Measurements from ENCODE around the gene ZSCAN21.

Gene ZSCAN21

DNA sequence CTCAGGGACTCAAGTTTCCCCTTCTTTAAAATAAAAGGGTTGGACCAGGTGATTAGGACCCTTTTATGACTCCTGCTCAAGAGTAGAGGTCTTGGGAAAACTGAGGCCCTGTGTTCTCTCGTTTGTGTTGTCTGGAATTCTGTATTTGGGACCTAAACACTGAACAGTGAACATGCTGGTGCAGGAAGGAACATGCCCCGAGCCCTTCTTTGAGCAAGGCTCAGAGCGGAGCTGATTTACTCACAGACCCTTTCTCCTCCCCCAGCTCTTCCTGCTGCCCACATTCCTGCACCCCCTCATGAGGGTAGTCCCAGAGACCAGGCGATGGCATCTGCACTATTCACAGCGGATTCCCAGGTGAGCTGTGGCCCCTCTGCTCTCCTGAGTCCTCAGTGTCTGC lies 20.0 kb upstream of the ZSCAN21 start:
- no peak overlapping the region for H3K4me3 ChIP-seq (ENCODE audit: control insufficient read depth, low read depth, low read length)
- TF ChIP-seq, protein P1, sequence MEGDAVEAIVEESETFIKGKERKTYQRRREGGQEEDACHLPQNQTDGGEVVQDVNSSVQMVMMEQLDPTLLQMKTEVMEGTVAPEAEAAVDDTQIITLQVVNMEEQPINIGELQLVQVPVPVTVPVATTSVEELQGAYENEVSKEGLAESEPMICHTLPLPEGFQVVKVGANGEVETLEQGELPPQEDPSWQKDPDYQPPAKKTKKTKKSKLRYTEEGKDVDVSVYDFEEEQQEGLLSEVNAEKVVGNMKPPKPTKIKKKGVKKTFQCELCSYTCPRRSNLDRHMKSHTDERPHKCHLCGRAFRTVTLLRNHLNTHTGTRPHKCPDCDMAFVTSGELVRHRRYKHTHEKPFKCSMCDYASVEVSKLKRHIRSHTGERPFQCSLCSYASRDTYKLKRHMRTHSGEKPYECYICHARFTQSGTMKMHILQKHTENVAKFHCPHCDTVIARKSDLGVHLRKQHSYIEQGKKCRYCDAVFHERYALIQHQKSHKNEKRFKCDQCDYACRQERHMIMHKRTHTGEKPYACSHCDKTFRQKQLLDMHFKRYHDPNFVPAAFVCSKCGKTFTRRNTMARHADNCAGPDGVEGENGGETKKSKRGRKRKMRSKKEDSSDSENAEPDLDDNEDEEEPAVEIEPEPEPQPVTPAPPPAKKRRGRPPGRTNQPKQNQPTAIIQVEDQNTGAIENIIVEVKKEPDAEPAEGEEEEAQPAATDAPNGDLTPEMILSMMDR (IDR thresholded peaks at IDR 0.05; ENCODE audit: control insufficient read depth, insufficient read depth, low read depth, low read length, missing control alignments) = no peak
- DNase-seq (ENCODE audit: low read depth) = no peak

- H3K4me3 ChIP-seq (ENCODE audit: control insufficient read depth, low read depth, low read length) = no peak overlapping the region
- TF ChIP-seq, protein P1 (IDR thresholded peaks at IDR 0.05; ENCODE audit: control insufficient read depth, insufficient read depth, low read depth, low read length, missing control alignments) = no peak
- DNase-seq (ENCODE audit: low read depth) = no peak
These were observed 16.0 kb upstream of the ZSCAN21 start for GRCh38 chr7:100033526-100033925.

DNA sequence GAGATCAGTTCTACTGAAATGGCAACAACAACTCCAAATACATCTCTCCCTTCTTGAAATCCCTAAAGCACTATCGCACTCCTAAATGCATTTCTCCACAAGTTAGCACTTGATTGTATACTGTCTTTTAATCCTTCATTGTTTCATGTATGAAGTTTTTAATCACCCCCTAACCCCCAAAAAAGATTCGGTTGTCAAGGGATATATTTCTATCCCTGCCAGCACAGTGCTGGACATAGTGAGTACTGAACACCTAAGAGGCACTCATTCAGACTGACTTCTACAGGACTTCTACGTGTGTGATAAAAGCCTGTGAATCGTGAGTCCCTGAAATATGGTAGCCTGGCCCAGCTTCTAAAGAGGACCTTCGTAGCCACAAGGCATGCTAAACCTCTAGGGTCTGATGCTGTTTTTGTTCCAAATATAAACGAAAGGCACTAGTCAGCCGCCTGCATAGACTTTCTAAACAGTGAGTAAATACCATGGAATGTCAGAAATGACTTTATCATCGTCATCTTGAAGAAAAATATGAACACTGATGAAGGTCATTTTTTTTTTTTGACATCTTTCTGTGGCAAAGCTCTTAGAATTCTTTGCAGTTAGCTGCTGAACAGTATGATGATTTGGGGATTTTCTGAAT lies 14.6 kb upstream of the ZSCAN21 start:
- DNase-seq (ENCODE audit: low read depth) = peak; percentile 73
- TF ChIP-seq, protein P1 (IDR thresholded peaks at IDR 0.05; ENCODE audit: control insufficient read depth, insufficient read depth, low read depth, low read length, missing control alignments) = no peak
- H3K4me3 ChIP-seq (ENCODE audit: control insufficient read depth, low read depth, low read length) = no peak overlapping the region

DNA sequence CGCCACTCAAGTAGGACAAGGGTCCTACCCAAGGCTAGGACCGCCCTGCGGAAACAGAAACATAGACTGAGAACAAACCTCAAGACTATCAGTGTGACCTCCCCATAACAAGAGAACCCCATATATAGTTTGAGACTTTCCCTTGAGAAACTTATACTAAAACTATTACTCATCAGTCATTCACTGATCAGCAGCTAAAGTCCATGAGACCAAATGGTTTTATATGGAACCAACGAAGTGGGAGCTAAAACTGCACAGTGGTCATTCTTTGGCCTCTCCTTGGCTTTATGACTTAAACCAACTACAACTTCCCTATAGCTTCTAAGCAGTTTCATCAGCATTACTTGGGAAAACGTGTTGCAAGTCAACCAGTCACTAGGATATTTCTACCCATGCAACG lies 13.7 kb upstream of the ZSCAN21 start:
- no peak overlapping the region for H3K4me3 ChIP-seq (ENCODE audit: control insufficient read depth, low read depth, low read length)
- TF ChIP-seq, protein P1 (IDR thresholded peaks at IDR 0.05; ENCODE audit: control insufficient read depth, insufficient read depth, low read depth, low read length, missing control alignments) = no peak
- no peak for DNase-seq (ENCODE audit: low read depth)

GRCh38 chr7:100038326-100038725 lies 11.2 kb upstream of the ZSCAN21 start:
- no peak overlapping the region for H3K4me3 ChIP-seq (ENCODE audit: control insufficient read depth, low read depth, low read length)
- no peak for DNase-seq (ENCODE audit: low read depth)
- TF ChIP-seq, protein P1 (IDR thresholded peaks at IDR 0.05; ENCODE audit: control insufficient read depth, insufficient read depth, low read depth, low read length, missing control alignments) = no peak

DNA sequence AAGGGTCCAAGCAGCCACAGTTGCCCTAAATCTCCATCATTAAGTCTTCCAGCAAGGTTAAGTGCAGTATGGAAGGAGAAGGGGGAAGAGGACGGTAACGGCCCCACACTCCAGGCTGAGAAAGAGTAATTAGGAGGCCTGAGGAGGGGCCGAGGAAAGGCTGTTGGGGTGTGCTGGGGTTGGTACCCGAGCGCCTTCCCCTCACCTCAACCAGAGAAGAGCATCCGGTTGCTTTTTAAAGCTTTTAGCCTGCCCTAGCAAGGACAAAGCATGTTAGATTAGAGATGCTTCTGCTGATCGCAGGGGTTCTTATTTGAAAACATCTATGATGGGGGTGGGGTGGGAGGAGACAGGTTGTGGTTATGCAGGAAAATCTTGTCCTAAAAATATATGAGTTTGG lies 9.0 kb upstream of the ZSCAN21 start:
- TF ChIP-seq, protein P1 (IDR thresholded peaks at IDR 0.05; ENCODE audit: control insufficient read depth, insufficient read depth, low read depth, low read length, missing control alignments) = no peak
- H3K4me3 ChIP-seq (ENCODE audit: control insufficient read depth, low read depth, low read length) = no peak overlapping the region
- no peak for DNase-seq (ENCODE audit: low read depth)
